RWPE2 (cell line): ENCODE measurements around the gene ARHGEF37.
"Not testable (repeated sequence)": the region's sequence is repeated elsewhere in the genome, so short reads cannot be mapped to it uniquely, and the experiment has no call there.

Experiments
- ATAC-seq: fragments of 200-7000 bp; cut with Tn5 transposase; 3 replicates; pipeline ENCODE4 v1.9.1; 2021; ENCODE audit warnings: low read depth
- DNase-seq: peaks from one replicate; pipeline ENCODE4 v3.0.0-alpha.2; 2020; ENCODE audit warnings: low spot score
- H3K27ac ChIP-seq: fragments of 450-650 bp; 2 replicates; pipeline ENCODE4 v1.5.1; 2017; ENCODE audit warnings: mild to moderate bottlenecking; ENCODE audit not compliant: poor library complexity, severe bottlenecking
- H3K27me3 ChIP-seq: fragments of 250-450 bp; sonication (Bioruptor Pico); 2 replicates; pipeline ENCODE4 v1.5.1; 2021; ENCODE audit warnings: mild to moderate bottlenecking, moderate library complexity; ENCODE audit not compliant: insufficient read depth, poor library complexity, severe bottlenecking
- H3K36me3 ChIP-seq: fragments of 250-450 bp; sonication (Bioruptor Pico); 2 replicates; pipeline ENCODE4 v1.5.1; 2020; ENCODE audit warnings: low read depth, mild to moderate bottlenecking, moderate library complexity
- H3K4me1 ChIP-seq: fragments of 250-450 bp; sonication (Bioruptor Pico); 2 replicates; pipeline ENCODE4 v1.5.1; 2021; ENCODE audit warnings: mild to moderate bottlenecking, moderate library complexity; ENCODE audit not compliant: insufficient read depth, poor library complexity, severe bottlenecking
- H3K4me3 ChIP-seq: fragments of 250-450 bp; sonication (Bioruptor Pico); 2 replicates; pipeline ENCODE4 v1.5.1; 2021; ENCODE audit warnings: mild to moderate bottlenecking, moderate library complexity; ENCODE audit not compliant: severe bottlenecking
- H3K9me3 ChIP-seq: fragments of 250-450 bp; sonication (Bioruptor Pico); 2 replicates; pipeline ENCODE4 v1.5.1; 2021; ENCODE audit warnings: mild to moderate bottlenecking, moderate library complexity; ENCODE audit not compliant: severe bottlenecking
- CTCF ChIP-seq: fragments of 450-650 bp; IDR thresholded peaks from one replicate; pipeline ENCODE4 v1.5.1; 2017; ENCODE audit warnings: mild to moderate bottlenecking, moderate library complexity; ENCODE audit not compliant: poor library complexity, severe bottlenecking

ARHGEF37 gene

GRCh38 chr5:149644629-149645028, 63.3 kb downstream of the ARHGEF37 start:
- Histone ChIP-seq H3K4me1 (no peaks in the 10 kb centered on the region), H3K27ac (no peak overlapping the region), H3K27me3 (no peaks in the 10 kb centered on the region), H3K9me3 (no peaks in the 10 kb centered on the region), H3K36me3 (no peaks in the 10 kb centered on the region), H3K4me3 (no peak overlapping the region)
- no peak for TF ChIP-seq CTCF
- DNase-seq (no peak), ATAC-seq (no peak)

GRCh38 chr5:149645236-149645635, 63.9 kb downstream of the ARHGEF37 start:
- peak; percentile 6 for TF ChIP-seq CTCF
- no peak for ATAC-seq
- DNase-seq: no peak

GRCh38 chr5:149645725-149646124, 64.4 kb downstream of the ARHGEF37 start:
- no peak for TF ChIP-seq CTCF

More at GRCh38 chr5:149645236-149645635, 63.9 kb downstream of the ARHGEF37 start:
- Histone ChIP-seq H3K27ac (no peak overlapping the region), H3K36me3 (no peaks in the 10 kb centered on the region), H3K4me1 (no peaks in the 10 kb centered on the region), H3K9me3 (no peaks in the 10 kb centered on the region), H3K27me3 (no peaks in the 10 kb centered on the region), H3K4me3 (no peak overlapping the region)

GRCh38 chr5:149646564-149646963, 65.3 kb downstream of the ARHGEF37 start:
- ATAC-seq: peak; percentile 48
- H3K4me1 ChIP-seq: no peaks in the 10 kb centered on the region

More at GRCh38 chr5:149645725-149646124, 64.4 kb downstream of the ARHGEF37 start:
- Histone ChIP-seq H3K9me3 (no peaks in the 10 kb centered on the region), H3K36me3 (no peaks in the 10 kb centered on the region), H3K27ac (no peak overlapping the region), H3K4me3 (no peak overlapping the region), H3K27me3 (no peaks in the 10 kb centered on the region), H3K4me1 (no peaks in the 10 kb centered on the region)
- no peak for DNase-seq
- ATAC-seq: no peak

GRCh38 chr5:149647334-149647733, 66.0 kb downstream of the ARHGEF37 start:
- DNase-seq (no peak), ATAC-seq (no peak)
- Histone ChIP-seq H3K9me3 (no peaks in the 10 kb centered on the region), H3K4me1 (no peaks in the 10 kb centered on the region), H3K27me3 (no peaks in the 10 kb centered on the region), H3K36me3 (no peaks in the 10 kb centered on the region), H3K4me3 (no peak overlapping the region), H3K27ac (no peak overlapping the region)
- TF ChIP-seq CTCF: no peak

More at GRCh38 chr5:149646564-149646963, 65.3 kb downstream of the ARHGEF37 start:
- DNase-seq: no peak
- Histone ChIP-seq H3K4me3 (no peak overlapping the region), H3K36me3 (no peaks in the 10 kb centered on the region), H3K27ac (no peak overlapping the region), H3K9me3 (no peaks in the 10 kb centered on the region), H3K27me3 (no peaks in the 10 kb centered on the region)
- TF ChIP-seq CTCF: no peak

- not testable (repeated sequence) for H3K4me3 ChIP-seq, H3K9me3 ChIP-seq, H3K27ac ChIP-seq, H3K36me3 ChIP-seq, ATAC-seq, DNase-seq, H3K4me1 ChIP-seq, H3K27me3 ChIP-seq
These were observed 67.4 kb downstream of the ARHGEF37 start for GRCh38 chr5:149648464-149649393.

- H3K27me3 ChIP-seq, H3K27ac ChIP-seq, H3K9me3 ChIP-seq, H3K36me3 ChIP-seq, H3K4me1 ChIP-seq, H3K4me3 ChIP-seq, ATAC-seq, DNase-seq: not testable (repeated sequence)
These were observed 68.4 kb downstream of the ARHGEF37 start for GRCh38 chr5:149649730-149650129.
